ENCODE data around the gene MLXIPL. TPM values are rescaled to one million over a fixed set of nuclear protein-coding genes. Genes with fewer than 3 reads are reported as not detected.
"Not testable (repeated sequence)": the region's sequence is repeated elsewhere in the genome, so short reads cannot be mapped to it uniquely, and the experiment has no call there.

Gene MLXIPL
- total RNA-seq, 1 experiment from 2014 or later = not detected

DNA sequence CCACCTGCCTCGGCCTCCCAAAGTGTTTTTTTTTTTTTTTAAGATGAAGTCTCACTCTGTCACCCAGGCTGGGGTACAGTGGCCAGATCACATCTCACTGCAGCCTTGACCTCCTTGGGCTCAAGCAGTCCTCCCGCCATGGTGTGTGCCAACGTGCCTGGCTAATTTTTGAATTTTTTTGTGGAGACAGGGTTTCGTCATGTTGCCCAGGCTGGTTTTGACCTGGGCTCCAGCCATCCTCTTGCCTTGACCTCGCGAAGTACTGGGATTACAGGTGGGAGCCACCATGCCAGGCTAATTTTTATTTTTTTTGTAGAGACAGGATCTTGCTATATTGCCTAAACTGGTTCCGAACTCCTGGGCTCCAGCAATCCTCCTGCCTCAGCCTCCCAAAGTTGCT is 9.0 kb upstream of the MLXIPL start:
- Histone ChIP-seq H3K9me3 (replicated peaks) (no peaks in the 10 kb centered on the region), H3K27ac (no peak overlapping the region), H3K4me1 (replicated peaks) (peaks cover 13% of the 10 kb centered on the region), H3K27me3 (replicated peaks) (peaks cover 5% of the 10 kb centered on the region; the same call in 1 of the 2 replicates), H3K4me3 (no peak overlapping the region), H3K36me3 (no peaks in the 10 kb centered on the region)
- no peak for DNase-seq (ENCODE audit: low read depth in 1 of 2, low spot score in 2 of 2)

DNA sequence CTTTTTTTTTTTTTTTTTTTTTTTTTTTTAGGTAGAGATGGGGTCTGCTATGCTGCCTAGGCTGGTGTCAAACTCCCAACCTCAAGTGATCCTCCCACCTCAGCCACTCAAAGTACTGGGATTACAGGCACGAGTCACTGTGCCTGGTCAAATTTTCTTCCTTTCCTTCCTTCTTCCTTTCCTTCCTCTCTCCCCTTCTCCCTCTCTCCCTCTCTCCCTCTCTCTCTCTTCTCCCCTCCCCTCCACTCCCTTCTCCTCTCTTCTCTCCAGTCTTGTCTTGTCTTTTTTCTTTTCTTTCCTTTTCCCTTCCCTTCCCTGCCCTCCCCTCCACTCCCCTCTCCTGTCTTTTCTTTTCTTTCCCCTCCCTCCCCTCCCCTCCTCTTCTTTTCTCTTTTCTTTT is 7.2 kb upstream of the MLXIPL start:
- no peak for DNase-seq (ENCODE audit: low read depth in 1 of 2, low spot score in 2 of 2)
- Histone ChIP-seq H3K27ac (no peak overlapping the region), H3K36me3 (no peaks in the 10 kb centered on the region), H3K4me3 (no peak overlapping the region), H3K4me1 (replicated peaks) (peaks cover 13% of the 10 kb centered on the region), H3K27me3 (replicated peaks) (peaks cover 20% of the 10 kb centered on the region; the same call in 1 of the 2 replicates), H3K9me3 (replicated peaks) (no peaks in the 10 kb centered on the region)

DNA sequence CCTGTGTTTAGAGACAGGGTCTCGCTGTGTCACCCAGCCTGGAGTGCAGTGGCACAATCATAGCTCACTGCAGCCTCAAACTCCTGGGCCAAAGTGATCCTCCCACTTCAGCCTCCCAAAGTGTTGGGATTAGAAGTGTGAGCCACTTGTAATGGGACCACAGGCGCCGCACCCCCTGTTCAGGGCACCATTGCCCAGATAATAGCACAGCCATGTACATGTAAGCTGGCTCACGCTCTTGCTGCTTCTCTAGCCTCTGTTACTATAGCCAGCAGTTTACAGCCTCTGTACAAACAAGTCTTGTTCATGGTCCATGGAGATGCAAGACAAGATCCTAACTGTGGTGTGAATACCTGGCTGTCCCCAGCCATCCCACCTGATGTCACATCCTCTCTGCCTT is 4.2 kb upstream of the MLXIPL start:
- no peak for DNase-seq (ENCODE audit: low read depth in 1 of 2, low spot score in 2 of 2)
- Histone ChIP-seq H3K9me3 (replicated peaks) (peaks cover 3% of the 10 kb centered on the region), H3K4me3 (no peak overlapping the region), H3K27me3 (replicated peaks) (peaks cover 47% of the 10 kb centered on the region), H3K4me1 (replicated peaks) (peaks cover 6% of the 10 kb centered on the region), H3K36me3 (no peaks in the 10 kb centered on the region), H3K27ac (no peak overlapping the region)

DNA sequence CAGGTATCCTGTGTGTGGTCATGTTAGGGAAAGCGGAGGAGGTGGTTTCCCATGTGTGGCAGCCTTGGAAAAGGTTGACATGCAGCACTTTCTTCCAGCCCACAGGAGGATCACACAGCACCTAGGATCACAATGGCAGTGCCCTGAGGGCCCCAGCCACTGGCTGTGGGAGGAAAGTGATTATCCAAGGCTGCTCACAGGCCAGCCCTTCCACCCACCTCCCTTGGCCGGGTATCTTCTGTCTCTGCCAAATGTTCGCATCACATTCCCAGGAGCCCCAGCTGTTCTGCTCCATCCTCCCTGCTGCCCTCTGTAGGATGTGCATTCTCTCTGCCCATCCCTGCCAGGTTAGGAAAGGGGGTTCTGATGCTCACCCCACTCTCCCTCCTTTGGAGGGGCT is 2.5 kb upstream of the MLXIPL start:
- no peak overlapping the region for H3K27ac ChIP-seq
- H3K9me3 ChIP-seq (replicated peaks) = peaks cover 3% of the 10 kb centered on the region
- DNase-seq (ENCODE audit: low read depth in 1 of 2, low spot score in 2 of 2) = no peak
- peaks cover 6% of the 10 kb centered on the region for H3K4me1 ChIP-seq (replicated peaks)
- no peaks in the 10 kb centered on the region for H3K36me3 ChIP-seq
- H3K4me3 ChIP-seq = no peak overlapping the region
- peaks cover 59% of the 10 kb centered on the region for H3K27me3 ChIP-seq (replicated peaks)

DNA sequence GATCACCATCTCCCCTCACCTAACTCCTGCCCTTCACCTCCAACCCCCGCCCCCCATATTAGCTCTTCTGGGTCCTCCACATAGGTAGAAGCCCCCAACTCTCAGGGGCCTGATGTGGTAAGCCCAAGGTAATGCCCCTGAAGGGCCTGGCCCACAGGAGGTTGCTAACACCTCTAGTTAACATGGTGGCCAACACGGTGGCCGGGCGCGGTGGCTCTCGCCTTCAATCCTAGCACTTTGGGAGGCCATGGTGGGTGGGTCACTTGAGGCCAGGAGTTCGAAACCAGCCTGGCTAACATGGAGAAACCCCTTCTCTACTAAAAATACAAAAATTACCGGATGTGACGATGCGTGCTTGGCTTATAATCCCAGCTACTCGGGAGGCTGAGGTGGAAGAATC is 954 bp upstream of the MLXIPL start:
- H3K4me3 ChIP-seq = no peak overlapping the region
- peaks cover 59% of the 10 kb centered on the region for H3K27me3 ChIP-seq (replicated peaks)
- H3K27ac ChIP-seq = no peak overlapping the region
- H3K9me3 ChIP-seq (replicated peaks) = peaks cover 3% of the 10 kb centered on the region
- DNase-seq (ENCODE audit: low read depth in 1 of 2, low spot score in 2 of 2) = no peak
- H3K36me3 ChIP-seq = no peaks in the 10 kb centered on the region
- peaks cover 6% of the 10 kb centered on the region for H3K4me1 ChIP-seq (replicated peaks)

DNA sequence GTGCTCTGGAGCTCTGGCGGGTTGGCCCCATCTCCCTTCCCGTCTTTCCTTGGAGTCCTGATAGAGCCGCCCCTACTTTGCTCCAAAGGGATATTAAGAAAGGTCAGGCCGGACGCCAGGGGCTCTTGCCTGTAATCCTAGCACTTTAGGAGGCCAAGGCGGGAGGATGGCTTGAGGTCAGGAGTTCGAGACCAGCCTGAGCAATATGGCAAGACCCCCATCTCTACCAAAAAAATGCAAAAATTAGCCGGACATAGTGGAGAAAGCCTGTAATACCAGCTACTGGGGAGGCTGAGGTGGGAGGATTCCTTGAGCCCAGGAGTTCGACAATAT is 313 bp upstream of the MLXIPL start:
- H3K4me1 ChIP-seq (replicated peaks) = peaks cover 6% of the 10 kb centered on the region
- peaks cover 59% of the 10 kb centered on the region for H3K27me3 ChIP-seq (replicated peaks)
- DNase-seq (ENCODE audit: low read depth in 1 of 2, low spot score in 2 of 2) = no peak
- H3K36me3 ChIP-seq = no peaks in the 10 kb centered on the region
- no peak overlapping the region for H3K27ac ChIP-seq
- peaks cover 3% of the 10 kb centered on the region for H3K9me3 ChIP-seq (replicated peaks)
- no peak overlapping the region for H3K4me3 ChIP-seq

DNA sequence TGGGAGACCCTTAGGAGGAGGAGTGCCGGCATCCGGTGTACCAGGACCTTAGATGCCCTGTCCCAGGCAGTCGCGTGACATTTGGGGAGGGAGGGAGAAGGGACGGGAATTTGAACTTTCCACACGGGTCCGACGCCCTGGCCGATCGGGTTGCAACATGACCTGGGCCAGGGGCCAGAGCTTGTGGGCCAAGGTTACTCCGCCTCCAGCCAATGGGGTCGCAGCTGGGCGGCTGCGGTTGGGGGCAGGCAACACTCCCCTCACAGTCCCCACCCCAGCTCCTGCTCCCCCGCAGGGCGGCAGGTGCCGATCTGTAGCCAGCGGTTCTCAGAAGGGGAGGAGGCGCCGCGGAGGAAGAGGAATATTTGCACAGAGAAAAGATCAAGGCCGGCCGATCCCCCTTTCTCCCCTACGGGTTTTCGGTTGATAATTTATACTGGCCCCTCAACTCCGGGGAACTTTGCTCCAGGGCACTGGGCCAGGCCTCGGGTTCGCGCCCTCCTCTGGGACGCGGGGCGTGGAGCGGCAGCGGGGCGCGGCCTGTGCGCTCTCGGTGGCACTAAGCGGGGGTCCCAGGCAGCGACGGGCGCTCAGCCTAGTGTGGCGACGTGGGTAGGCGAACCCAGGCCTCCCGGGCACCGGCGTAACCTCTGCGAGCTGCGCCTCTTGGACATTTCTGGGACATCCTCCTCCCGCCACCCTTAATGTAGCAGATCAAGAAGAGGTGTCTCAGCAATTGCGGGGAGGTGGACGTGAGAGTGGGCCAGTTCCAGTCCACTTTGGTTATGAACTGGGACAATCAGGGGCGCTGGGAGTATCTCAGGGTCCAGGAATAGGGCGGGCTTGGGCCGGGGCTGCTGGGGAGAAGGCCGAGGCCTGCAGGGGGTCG is 1.2 kb downstream of the MLXIPL start:
- Histone ChIP-seq H3K4me1 (replicated peaks) (peaks cover 6% of the 10 kb centered on the region), H3K9me3 (replicated peaks) (peaks cover 3% of the 10 kb centered on the region), H3K36me3 (no peaks in the 10 kb centered on the region), H3K4me3 (no peak overlapping the region), H3K27me3 (replicated peaks) (peaks cover 52% of the 10 kb centered on the region), H3K27ac (no peak overlapping the region)
- no peak for DNase-seq (ENCODE audit: low read depth in 1 of 2, low spot score in 2 of 2)

DNA sequence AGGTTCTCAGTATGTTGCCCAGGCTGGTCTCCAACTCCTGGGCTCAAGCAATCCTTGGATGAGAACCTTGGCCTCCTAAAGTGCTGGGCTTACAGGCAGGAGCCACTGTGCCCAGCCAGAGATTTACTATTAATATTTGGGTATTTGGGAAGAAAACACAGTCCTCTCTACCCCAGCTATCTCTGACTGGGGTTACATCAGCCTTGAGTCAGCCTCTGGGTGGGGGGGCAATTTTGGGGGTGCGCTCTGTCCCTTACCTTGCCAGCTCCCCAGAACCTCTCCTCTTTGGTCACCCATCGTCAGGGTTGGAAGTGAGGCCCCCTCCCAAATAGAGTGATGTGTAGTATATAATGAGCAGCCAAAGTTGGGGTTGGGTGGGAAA is 1.8 kb downstream of the MLXIPL start:
- no peak for DNase-seq (ENCODE audit: low read depth in 1 of 2, low spot score in 2 of 2)
- H3K27me3 ChIP-seq (replicated peaks) = peaks cover 45% of the 10 kb centered on the region
- H3K4me1 ChIP-seq (replicated peaks) = peaks cover 6% of the 10 kb centered on the region
- H3K36me3 ChIP-seq = no peaks in the 10 kb centered on the region
- no peak overlapping the region for H3K27ac ChIP-seq
- peaks cover 3% of the 10 kb centered on the region for H3K9me3 ChIP-seq (replicated peaks)
- no peak overlapping the region for H3K4me3 ChIP-seq

DNA sequence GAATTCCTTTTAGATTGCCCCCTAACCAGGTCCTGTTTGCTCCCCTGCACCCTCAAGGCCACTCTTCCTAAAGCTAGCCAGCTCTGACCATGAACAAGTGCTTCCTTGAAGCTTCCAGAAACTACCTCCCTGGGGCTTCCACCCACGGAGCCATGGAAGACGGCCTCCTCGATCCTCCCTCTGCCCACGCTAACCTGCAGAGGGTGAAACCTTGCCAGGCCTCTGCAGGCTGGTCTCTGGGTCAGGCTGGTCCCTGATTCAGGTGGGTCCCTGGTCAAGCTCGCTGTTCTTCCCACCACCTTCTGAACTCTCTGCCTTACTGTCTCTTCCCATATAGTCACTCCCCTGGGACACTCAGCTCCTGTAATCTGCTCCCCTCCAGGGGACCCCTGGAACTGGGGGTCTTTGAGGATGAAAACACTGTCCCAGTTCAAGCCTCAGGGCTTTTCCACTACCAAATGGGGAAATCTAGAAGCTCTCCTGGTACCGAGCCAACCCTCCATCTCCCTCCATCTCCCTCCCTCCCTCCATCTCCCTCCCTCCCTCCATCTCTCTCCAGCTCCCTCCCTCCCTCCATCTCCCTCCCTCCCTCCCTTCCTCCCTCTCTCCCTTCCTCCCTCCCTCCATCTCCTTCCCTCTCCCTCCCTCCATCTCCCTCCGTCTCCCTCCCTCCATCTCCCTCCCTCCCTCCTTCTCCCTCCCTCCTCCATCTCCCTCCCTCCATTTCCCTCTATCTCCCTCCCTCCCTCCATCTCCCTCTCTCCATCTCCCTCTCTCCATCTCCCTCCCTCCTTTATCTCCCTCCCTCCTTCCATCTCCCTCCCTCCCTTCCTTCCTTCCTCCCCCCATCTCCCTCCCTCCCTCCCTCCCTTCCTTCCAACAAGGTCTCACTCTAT is 2.9 kb downstream of the MLXIPL start:
- no peaks in the 10 kb centered on the region for H3K36me3 ChIP-seq

DNA sequence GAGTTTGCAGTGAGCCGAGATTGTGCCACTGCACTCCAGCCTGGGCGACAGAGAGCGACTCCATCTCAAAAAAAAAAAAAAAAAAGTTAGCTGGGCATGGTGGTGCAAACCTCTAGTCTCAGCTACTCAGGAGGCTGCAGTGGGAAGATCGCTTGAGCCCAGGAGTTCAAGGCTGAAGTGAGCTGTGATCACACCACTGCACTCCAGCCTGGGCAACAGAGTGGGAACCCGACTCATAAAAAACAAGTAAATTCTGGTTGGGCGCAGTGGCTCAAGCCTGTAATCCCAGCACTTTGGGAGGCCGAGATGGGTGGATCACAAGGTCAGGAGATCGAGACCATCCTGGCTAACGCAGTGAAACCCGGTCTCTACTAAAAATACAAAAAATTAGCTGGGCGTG is 4.9 kb downstream of the MLXIPL start:
- H3K4me3 ChIP-seq; H3K36me3 ChIP-seq; DNase-seq (ENCODE audit: low read depth in 1 of 2, low spot score in 2 of 2); H3K27ac ChIP-seq; H3K4me1 ChIP-seq (replicated peaks); H3K9me3 ChIP-seq (replicated peaks): not testable (repeated sequence)
- H3K27me3 ChIP-seq (replicated peaks) = peaks cover 20% of the 10 kb centered on the region

More for the DNA sequence above, 2.9 kb downstream of the MLXIPL start:
- DNase-seq (ENCODE audit: low read depth in 1 of 2, low spot score in 2 of 2) = no peak
- no peak overlapping the region for H3K4me3 ChIP-seq
- peaks cover 37% of the 10 kb centered on the region for H3K27me3 ChIP-seq (replicated peaks)
- no peak overlapping the region for H3K27ac ChIP-seq
- H3K4me1 ChIP-seq (replicated peaks) = peaks cover 6% of the 10 kb centered on the region
- H3K9me3 ChIP-seq (replicated peaks) = peaks cover 3% of the 10 kb centered on the region

DNA sequence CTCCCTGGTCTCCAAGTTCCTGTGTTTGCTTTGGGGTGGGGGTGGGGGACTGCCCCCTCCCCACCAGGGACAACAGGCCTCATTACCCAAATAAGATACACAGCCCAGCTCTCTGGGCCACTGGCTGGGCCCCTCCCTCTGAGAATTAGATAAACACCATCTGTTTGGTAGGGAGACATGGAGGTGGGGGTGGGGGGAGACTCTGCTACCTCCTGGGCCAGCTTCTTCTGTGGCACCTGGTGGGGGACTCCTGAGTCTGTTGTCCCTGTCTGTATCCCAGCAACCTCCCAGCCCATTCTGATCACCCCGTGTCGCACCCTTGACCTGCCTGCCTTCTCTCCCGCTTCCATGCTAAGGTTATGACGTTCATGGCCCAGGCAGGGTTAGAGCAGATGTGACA is 5.8 kb downstream of the MLXIPL start:
- peaks cover 14% of the 10 kb centered on the region for H3K4me1 ChIP-seq (replicated peaks)

DNA sequence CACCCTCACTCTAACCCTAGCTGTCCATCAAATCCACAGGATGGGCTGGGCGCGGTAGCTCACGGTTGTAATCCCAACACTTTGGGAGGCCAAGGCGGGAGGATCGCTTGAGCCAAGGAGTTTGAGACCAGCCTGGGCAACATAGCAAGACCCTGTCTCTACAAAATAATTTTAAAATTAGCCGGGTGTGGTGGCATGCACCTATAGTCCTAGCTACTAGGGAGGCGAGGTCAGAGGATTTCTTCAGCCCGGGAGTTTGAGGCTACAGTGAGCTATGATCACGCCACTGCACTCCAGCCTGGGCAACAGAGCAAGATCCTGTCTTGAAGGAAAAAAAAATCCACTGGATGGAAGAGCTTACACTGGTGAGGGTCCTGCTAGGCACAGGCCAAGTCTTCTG is 6.8 kb downstream of the MLXIPL start:
- H3K36me3 ChIP-seq; H3K9me3 ChIP-seq (replicated peaks): not testable (repeated sequence)

More for the DNA sequence above, 5.8 kb downstream of the MLXIPL start:
- H3K9me3 ChIP-seq (replicated peaks) = no peaks in the 10 kb centered on the region
- peaks cover 12% of the 10 kb centered on the region for H3K27me3 ChIP-seq (replicated peaks)
- no peak overlapping the region for H3K4me3 ChIP-seq
- H3K27ac ChIP-seq = no peak overlapping the region
- H3K36me3 ChIP-seq = no peaks in the 10 kb centered on the region
- DNase-seq (ENCODE audit: low read depth in 1 of 2, low spot score in 2 of 2) = no peak

DNA sequence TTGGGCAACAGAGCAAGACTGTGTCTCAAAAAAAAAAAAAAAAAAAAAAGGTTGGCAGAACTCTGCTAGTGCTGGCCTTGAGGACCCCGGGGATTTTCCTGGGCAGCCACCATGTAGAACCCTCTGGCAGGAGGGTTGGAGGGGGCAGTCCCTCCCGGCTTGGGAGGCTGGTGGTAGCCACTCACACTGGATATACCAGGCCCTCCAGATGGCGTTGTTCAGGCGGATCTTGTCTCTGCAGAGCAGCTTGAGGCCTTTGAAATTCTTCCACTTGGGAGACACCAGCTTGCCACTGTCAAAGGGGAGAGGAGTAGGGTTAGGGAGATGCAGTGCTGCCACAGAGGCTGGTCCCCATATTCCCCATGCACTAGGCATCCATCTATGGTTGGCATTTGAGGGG is 8.4 kb downstream of the MLXIPL start:
- Histone ChIP-seq H3K36me3 (no peaks in the 10 kb centered on the region), H3K27ac (no peak overlapping the region), H3K4me1 (replicated peaks) (peaks cover 22% of the 10 kb centered on the region), H3K9me3 (replicated peaks) (no peaks in the 10 kb centered on the region), H3K4me3 (no peak overlapping the region), H3K27me3 (replicated peaks) (peaks cover 3% of the 10 kb centered on the region; the same call in 1 of the 2 replicates)
- no peak for DNase-seq (ENCODE audit: low read depth in 1 of 2, low spot score in 2 of 2)

More for the DNA sequence above, 6.8 kb downstream of the MLXIPL start:
- H3K4me1 ChIP-seq (replicated peaks) = peaks cover 22% of the 10 kb centered on the region
- H3K4me3 ChIP-seq; H3K27me3 ChIP-seq (replicated peaks); DNase-seq (ENCODE audit: low read depth in 1 of 2, low spot score in 2 of 2); H3K27ac ChIP-seq: not testable (repeated sequence)

DNA sequence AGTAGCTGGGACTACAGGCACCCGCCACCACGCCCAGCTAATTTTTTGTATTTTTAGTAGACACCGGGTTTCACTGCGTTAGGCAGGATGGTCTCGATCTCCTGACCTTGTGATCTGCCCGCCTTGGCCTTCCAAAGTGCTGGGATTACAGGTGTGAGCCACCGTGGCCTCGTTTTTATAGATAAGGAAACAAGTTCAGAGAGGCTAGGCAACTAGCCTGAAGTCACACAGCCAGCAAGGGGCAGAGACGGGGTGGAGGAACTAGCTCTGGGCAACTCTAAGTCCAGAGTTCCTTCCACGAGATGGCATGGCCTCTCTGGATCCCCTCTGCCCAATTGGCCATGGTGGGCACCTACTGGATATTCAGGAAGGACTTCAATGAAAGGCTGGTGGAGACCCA is 9.4 kb downstream of the MLXIPL start:
- not testable (repeated sequence) for H3K4me3 ChIP-seq; H3K27ac ChIP-seq; H3K36me3 ChIP-seq; H3K9me3 ChIP-seq (replicated peaks); H3K27me3 ChIP-seq (replicated peaks); DNase-seq (ENCODE audit: low read depth in 1 of 2, low spot score in 2 of 2)
- peaks cover 22% of the 10 kb centered on the region for H3K4me1 ChIP-seq (replicated peaks)

All from SJSA1 (cell line).